ENCODE measurements around the gene AGAP1. TPM values are rescaled to one million over a fixed set of nuclear protein-coding genes. Genes with fewer than 3 reads are reported as not detected.

AGAP1 gene
- total RNA-seq, 1 donor from 2014 or later = 33.7 TPM

- no peak for DNase-seq (ENCODE audit: low read depth)
- no peaks in the 10 kb centered on the region for H3K36me3 ChIP-seq (ENCODE audit: control insufficient read depth, insufficient read depth, low read length)
- no peak for TF ChIP-seq CTCF (IDR thresholded peaks at IDR 0.05; ENCODE audit: insufficient read depth, low read length, poor library complexity, severe bottlenecking)
These were observed 339.1 kb downstream of the AGAP1 start for GRCh38 chr2:235832941-235833340.

DNA sequence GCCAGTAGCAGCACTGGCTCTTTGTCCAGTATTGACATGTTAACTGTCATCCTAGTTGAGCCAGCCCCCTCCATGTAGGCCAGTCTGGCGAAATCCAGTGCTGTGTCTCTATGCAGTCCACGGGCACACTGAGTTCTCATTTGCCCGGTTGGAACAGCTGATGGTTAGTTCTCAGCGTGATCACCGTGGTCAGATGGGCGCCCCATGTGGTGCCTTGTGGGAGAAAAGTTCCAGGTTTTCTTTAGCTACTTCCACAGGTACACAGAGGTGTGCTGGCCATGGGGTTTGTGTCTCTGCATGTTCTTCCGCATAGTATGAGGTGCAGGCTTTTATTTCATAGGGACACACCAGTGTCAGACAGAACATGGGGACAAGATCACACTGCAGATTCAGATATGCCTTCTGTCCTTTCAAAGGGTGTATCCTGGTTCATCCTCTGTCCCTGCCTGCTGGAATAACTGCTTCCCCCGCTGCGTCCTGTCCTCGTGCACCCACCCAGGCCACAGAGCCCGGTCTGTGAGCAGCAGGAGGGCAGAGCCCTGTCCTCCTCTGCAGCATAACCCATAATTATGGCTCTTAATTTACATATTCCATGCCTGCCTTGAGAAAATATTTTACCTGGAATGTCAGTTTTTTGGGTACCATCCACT is 340.3 kb downstream of the AGAP1 start:
- Histone ChIP-seq H3K36me3 (ENCODE audit: control insufficient read depth, insufficient read depth, low read length) (no peaks in the 10 kb centered on the region), H3K27me3 (ENCODE audit: control insufficient read depth, insufficient read depth, low read length) (no peaks in the 10 kb centered on the region), H3K4me3 (ENCODE audit: low read depth, low read length) (no peak overlapping the region)
- TF ChIP-seq CTCF (IDR thresholded peaks at IDR 0.05; ENCODE audit: insufficient read depth, low read length, poor library complexity, severe bottlenecking) = no peak
- no peak for DNase-seq (ENCODE audit: low read depth)

More at GRCh38 chr2:235832941-235833340, 339.1 kb downstream of the AGAP1 start:
- no peak overlapping the region for H3K4me3 ChIP-seq (ENCODE audit: low read depth, low read length)
- no peaks in the 10 kb centered on the region for H3K27me3 ChIP-seq (ENCODE audit: control insufficient read depth, insufficient read depth, low read length)

DNA sequence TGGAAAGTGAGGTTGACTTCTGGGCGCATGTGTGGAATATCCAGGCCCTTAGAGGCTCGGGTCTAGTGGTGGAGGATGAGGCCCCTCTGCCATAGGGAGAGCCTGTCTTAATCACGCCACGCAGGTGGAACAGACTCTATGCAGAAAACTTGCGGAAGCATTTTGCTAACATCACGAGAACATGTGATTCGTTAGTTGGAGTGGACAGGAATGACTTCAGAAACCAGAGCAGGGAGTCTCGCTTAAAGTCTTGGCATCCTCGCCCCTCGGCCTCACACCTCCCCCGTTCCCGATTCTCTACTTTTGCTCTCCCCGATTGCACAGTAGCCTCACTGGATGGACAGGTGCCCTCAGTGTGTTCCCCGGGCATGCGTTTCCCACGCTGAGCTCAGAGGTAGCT is 340.9 kb downstream of the AGAP1 start:
- no peak overlapping the region for H3K4me3 ChIP-seq (ENCODE audit: low read depth, low read length)
- no peaks in the 10 kb centered on the region for H3K36me3 ChIP-seq (ENCODE audit: control insufficient read depth, insufficient read depth, low read length)
- DNase-seq (ENCODE audit: low read depth) = no peak
- no peaks in the 10 kb centered on the region for H3K27me3 ChIP-seq (ENCODE audit: control insufficient read depth, insufficient read depth, low read length)
- no peak for TF ChIP-seq CTCF (IDR thresholded peaks at IDR 0.05; ENCODE audit: insufficient read depth, low read length, poor library complexity, severe bottlenecking)

DNA sequence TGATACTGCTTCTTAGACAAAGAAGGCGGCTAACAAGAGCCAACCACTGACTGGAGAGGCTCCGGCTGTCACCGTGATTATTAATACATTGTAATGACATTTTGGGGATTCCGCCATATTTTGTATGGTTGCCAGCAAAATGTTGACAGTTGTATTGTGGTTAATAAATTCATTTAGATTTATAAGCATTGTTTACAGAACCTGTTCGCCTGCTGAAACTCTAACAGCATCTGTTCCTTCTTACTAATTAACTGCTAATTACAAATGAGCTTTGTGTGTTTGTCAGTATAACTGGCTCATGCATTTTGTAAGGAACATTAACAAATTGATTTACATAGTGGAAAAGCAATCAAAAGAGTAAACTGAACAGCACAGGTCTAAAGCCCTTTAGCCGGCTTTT is 342.0 kb downstream of the AGAP1 start:
- TF ChIP-seq CTCF (IDR thresholded peaks at IDR 0.05; ENCODE audit: insufficient read depth, low read length, poor library complexity, severe bottlenecking) = no peak
- H3K4me3 ChIP-seq (ENCODE audit: low read depth, low read length) = no peak overlapping the region
- no peak for DNase-seq (ENCODE audit: low read depth)
- no peaks in the 10 kb centered on the region for H3K36me3 ChIP-seq (ENCODE audit: control insufficient read depth, insufficient read depth, low read length)
- no peaks in the 10 kb centered on the region for H3K27me3 ChIP-seq (ENCODE audit: control insufficient read depth, insufficient read depth, low read length)

DNA sequence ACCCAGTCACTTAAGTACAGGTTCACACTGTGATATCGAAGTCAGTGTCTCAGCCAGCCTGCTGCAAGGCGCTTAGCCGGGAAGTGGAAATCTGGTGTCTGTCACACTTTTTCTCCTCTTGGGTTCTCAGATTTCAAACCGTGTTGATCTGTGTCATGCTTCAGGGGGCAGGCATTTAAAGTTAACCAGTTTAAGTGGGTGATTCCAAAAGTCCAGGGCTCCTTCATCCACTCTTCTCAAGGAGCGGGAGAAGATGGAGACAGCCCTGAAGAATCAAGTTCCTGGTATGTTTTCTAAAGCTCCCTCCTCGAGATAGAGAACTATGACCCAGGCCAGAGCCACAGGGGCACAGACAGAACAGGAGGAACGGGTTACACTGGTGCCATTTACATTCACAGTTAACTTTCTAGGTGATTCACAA is 342.7 kb downstream of the AGAP1 start:
- no peak for TF ChIP-seq CTCF (IDR thresholded peaks at IDR 0.05; ENCODE audit: insufficient read depth, low read length, poor library complexity, severe bottlenecking)
- H3K36me3 ChIP-seq (ENCODE audit: control insufficient read depth, insufficient read depth, low read length) = no peaks in the 10 kb centered on the region
- DNase-seq (ENCODE audit: low read depth) = peak; percentile 16
- no peaks in the 10 kb centered on the region for H3K27me3 ChIP-seq (ENCODE audit: control insufficient read depth, insufficient read depth, low read length)
- no peak overlapping the region for H3K4me3 ChIP-seq (ENCODE audit: low read depth, low read length)

GRCh38 chr2:235839226-235839625 is 345.4 kb downstream of the AGAP1 start:
- Histone ChIP-seq H3K36me3 (ENCODE audit: control insufficient read depth, insufficient read depth, low read length) (no peaks in the 10 kb centered on the region), H3K4me3 (ENCODE audit: low read depth, low read length) (no peak overlapping the region), H3K27me3 (ENCODE audit: control insufficient read depth, insufficient read depth, low read length) (no peaks in the 10 kb centered on the region)
- no peak for DNase-seq (ENCODE audit: low read depth)
- TF ChIP-seq CTCF (IDR thresholded peaks at IDR 0.05; ENCODE audit: insufficient read depth, low read length, poor library complexity, severe bottlenecking) = no peak
